ENCODE data around the gene RABGEF1.
"Not testable (repeated sequence)": the region's sequence is repeated elsewhere in the genome, so short reads cannot be mapped to it uniquely, and the experiment has no call there.

The RABGEF1 gene

GRCh38 chr7:66845379-66846095 is 105.0 kb downstream of the RABGEF1 start:
- peak overlapping the region; percentile 94 for H3K9ac ChIP-seq (ENCODE audit: low read depth, low read length)
- no peaks in the 10 kb centered on the region for H3K9me3 ChIP-seq (ENCODE audit: control insufficient read depth, insufficient read depth, low read length)
- peak overlapping the region; percentile 98 for H3K4me3 ChIP-seq (ENCODE audit: low read depth, low read length)
- H3K27me3 ChIP-seq (ENCODE audit: control insufficient read depth, insufficient read depth, low read length), result no peaks in the 10 kb centered on the region
- no peaks in the 10 kb centered on the region for H3K36me3 ChIP-seq (ENCODE audit: control insufficient read depth, insufficient read depth, low read length)
- peaks cover 11% of the 10 kb centered on the region for H3K4me1 ChIP-seq (ENCODE audit: control insufficient read depth, insufficient read depth, low read length)

- not testable (repeated sequence) for H3K9me3 ChIP-seq (ENCODE audit: control insufficient read depth, insufficient read depth, low read length); H3K27me3 ChIP-seq (ENCODE audit: control insufficient read depth, insufficient read depth, low read length); H3K36me3 ChIP-seq (ENCODE audit: control insufficient read depth, insufficient read depth, low read length); H3K4me3 ChIP-seq (ENCODE audit: low read depth, low read length); H3K9ac ChIP-seq (ENCODE audit: low read depth, low read length)
- peaks cover 11% of the 10 kb centered on the region for H3K4me1 ChIP-seq (ENCODE audit: control insufficient read depth, insufficient read depth, low read length)
Measured at GRCh38 chr7:66846096-66846445, 105.5 kb downstream of the RABGEF1 start.

GRCh38 chr7:66847523-66847855 is 107.0 kb downstream of the RABGEF1 start:
- not testable (repeated sequence) for H3K9ac ChIP-seq (ENCODE audit: low read depth, low read length); H3K9me3 ChIP-seq (ENCODE audit: control insufficient read depth, insufficient read depth, low read length); H3K4me3 ChIP-seq (ENCODE audit: low read depth, low read length); H3K27me3 ChIP-seq (ENCODE audit: control insufficient read depth, insufficient read depth, low read length); H3K36me3 ChIP-seq (ENCODE audit: control insufficient read depth, insufficient read depth, low read length)
- peaks cover 11% of the 10 kb centered on the region for H3K4me1 ChIP-seq (ENCODE audit: control insufficient read depth, insufficient read depth, low read length)

GRCh38 chr7:66847879-66848790 is 107.6 kb downstream of the RABGEF1 start:
- no peaks in the 10 kb centered on the region for H3K9me3 ChIP-seq (ENCODE audit: control insufficient read depth, insufficient read depth, low read length)
- no peak overlapping the region for H3K9ac ChIP-seq (ENCODE audit: low read depth, low read length)
- H3K4me1 ChIP-seq (ENCODE audit: control insufficient read depth, insufficient read depth, low read length), result peaks cover 11% of the 10 kb centered on the region
- H3K36me3 ChIP-seq (ENCODE audit: control insufficient read depth, insufficient read depth, low read length), result no peaks in the 10 kb centered on the region
- no peak overlapping the region for H3K4me3 ChIP-seq (ENCODE audit: low read depth, low read length)
- H3K27me3 ChIP-seq (ENCODE audit: control insufficient read depth, insufficient read depth, low read length), result no peaks in the 10 kb centered on the region

- Histone ChIP-seq H3K36me3 (ENCODE audit: control insufficient read depth, insufficient read depth, low read length) (no peaks in the 10 kb centered on the region), H3K9ac (ENCODE audit: low read depth, low read length) (no peak overlapping the region), H3K4me1 (ENCODE audit: control insufficient read depth, insufficient read depth, low read length) (peaks cover 2% of the 10 kb centered on the region), H3K9me3 (ENCODE audit: control insufficient read depth, insufficient read depth, low read length) (no peaks in the 10 kb centered on the region), H3K4me3 (ENCODE audit: low read depth, low read length) (no peak overlapping the region), H3K27me3 (ENCODE audit: control insufficient read depth, insufficient read depth, low read length) (no peaks in the 10 kb centered on the region)
Measured at GRCh38 chr7:66859339-66859738, 118.8 kb downstream of the RABGEF1 start.

- Histone ChIP-seq H3K9ac (ENCODE audit: low read depth, low read length) (no peak overlapping the region), H3K4me1 (ENCODE audit: control insufficient read depth, insufficient read depth, low read length) (peaks cover 2% of the 10 kb centered on the region), H3K27me3 (ENCODE audit: control insufficient read depth, insufficient read depth, low read length) (no peaks in the 10 kb centered on the region), H3K9me3 (ENCODE audit: control insufficient read depth, insufficient read depth, low read length) (no peaks in the 10 kb centered on the region), H3K4me3 (ENCODE audit: low read depth, low read length) (no peak overlapping the region), H3K36me3 (ENCODE audit: control insufficient read depth, insufficient read depth, low read length) (no peaks in the 10 kb centered on the region)
Measured at GRCh38 chr7:66859794-66860645, 119.5 kb downstream of the RABGEF1 start.

- Histone ChIP-seq H3K4me1 (ENCODE audit: control insufficient read depth, insufficient read depth, low read length) (peaks cover 2% of the 10 kb centered on the region), H3K9me3 (ENCODE audit: control insufficient read depth, insufficient read depth, low read length) (no peaks in the 10 kb centered on the region), H3K36me3 (ENCODE audit: control insufficient read depth, insufficient read depth, low read length) (no peaks in the 10 kb centered on the region), H3K27me3 (ENCODE audit: control insufficient read depth, insufficient read depth, low read length) (no peaks in the 10 kb centered on the region), H3K9ac (ENCODE audit: low read depth, low read length) (no peak overlapping the region), H3K4me3 (ENCODE audit: low read depth, low read length) (no peak overlapping the region)
Measured at GRCh38 chr7:66860767-66861166, 120.2 kb downstream of the RABGEF1 start.
